ENCODE data around the gene RPL10.

RPL10 gene

DNA sequence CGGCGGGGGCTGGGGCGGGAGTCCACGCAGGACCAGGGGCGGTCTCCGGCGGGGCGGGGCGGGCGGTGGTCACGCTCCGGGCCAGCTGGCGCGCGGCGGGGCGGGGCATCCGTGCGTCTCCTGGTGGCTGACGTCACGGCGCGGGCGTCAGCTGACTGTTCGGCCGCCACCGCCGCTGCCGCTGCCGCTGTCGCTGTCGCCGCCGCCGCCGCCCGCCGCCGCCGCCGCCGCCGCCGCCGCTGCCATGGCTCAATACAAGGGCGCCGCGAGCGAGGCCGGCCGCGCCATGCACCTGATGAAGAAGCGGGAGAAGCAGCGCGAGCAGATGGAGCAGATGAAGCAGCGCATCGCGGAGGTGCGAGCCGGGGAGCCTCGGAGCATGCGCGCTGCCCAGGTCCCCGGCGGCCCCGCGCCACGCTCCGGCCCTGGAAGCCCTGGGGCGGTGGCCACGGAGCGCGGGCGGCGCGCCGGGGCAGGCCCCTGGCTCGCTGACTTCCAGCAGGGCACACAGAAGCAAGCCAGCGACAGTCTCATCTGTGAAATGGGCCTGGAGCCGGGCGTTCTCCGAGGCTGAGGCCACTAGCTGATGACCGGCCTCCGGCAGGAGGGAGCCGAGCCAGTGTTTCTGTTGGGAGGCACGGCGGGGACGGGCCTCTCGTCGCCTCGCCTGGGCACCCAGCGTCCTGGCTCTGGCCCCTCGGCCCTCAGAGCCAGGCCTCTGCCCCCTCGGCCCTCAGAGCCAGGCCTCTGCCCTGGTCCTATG is 46.0 kb downstream of the RPL10 start, which contains the start of gene FAM50A:
TSS of gene FAM50A (plus strand) at position 150 of the 763 bp plus-strand sequence. CDS start at position 245, 95 bp downstream.
- peak; percentile 13 to 54 (median 32) for DNase-seq (ENCODE audit: low read depth in 3 of 3, low spot score in 1 of 3)

DNA sequence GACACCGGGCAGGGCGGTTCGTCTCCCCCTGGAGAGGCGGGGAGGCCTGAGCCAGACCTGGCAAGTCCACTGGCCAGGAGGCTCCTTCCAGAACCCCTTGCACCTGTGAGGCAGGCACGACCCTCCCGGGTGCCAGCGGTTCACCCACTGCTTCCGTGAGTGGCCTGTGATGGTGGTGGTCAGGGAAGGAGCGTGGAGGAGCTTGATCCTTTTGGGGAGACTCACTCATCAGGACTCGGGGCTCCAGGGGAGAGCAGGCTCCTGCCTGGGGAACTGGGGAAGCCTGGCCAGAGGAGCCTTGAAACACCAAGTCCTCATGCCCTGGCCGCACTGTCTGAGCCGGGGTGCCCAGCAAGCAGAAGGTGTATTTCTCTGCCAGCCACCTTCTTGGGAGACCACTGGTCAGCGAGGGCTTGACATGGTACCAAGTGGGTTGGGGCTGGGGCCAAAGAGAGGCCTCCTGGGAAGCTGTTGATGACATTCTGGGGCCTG is 46.6 kb downstream of the RPL10 start:
- no peak for DNase-seq (ENCODE audit: low read depth in 3 of 3, low spot score in 1 of 3)

DNA sequence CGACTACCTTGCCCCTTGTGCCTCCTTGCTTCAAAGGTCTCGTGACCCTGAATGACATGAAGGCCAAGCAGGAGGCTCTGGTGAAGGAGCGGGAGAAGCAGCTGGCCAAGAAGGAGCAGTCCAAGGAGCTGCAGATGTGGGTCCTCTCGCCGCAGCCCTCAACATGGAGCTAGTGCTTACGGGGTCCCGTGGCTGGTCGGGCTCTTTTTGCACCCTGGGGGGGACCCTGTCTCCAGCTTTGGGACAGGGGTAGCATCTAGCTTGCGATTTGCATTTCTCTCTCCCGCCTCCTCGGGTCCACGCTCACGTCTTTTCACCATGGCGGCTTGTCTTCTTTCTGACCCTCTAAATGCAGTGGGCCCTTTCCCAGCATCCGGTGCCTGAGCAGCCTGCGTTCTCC is 47.6 kb downstream of the RPL10 start:
- DNase-seq (ENCODE audit: low read depth in 3 of 3, low spot score in 1 of 3) = no peak

DNA sequence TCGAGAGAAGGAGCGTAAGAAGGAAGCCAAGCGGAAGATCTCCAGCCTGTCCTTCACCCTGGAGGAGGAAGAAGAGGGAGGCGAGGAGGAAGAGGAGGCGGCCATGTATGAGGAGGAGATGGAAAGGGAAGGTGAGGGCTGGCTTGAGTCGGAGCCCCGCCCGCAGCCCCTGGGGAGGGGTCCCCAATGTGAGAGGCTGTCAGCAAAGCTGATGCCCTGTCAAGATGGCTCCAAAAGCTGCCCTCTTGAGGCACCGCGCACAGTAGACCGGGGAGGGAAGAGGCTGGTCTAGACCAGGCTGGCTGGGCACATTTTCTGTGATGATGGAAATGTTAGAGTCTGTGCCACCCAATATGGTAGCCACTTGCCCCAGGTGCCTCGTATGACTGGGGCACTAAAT is 48.3 kb downstream of the RPL10 start:
- no peak for DNase-seq (ENCODE audit: low read depth in 3 of 3, low spot score in 1 of 3)

DNA sequence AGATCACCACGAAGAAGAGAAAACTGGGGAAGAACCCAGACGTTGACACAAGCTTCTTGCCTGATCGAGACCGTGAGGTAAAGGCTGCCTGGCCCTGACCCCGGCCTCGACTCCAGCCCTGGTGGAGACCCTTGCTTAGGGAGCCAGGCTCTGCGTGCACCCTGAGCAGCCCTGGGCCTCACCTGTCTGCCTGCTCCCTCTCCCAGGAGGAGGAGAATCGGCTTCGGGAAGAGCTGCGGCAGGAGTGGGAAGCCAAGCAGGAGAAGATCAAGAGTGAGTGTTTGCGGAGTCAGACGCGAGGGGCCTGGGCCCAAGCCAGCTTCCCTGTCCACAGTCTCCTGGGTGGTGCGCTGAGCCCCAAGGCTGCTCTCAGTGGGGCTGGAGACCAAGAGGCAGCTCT is 50.3 kb downstream of the RPL10 start:
- no peak for DNase-seq (ENCODE audit: low read depth in 3 of 3, low spot score in 1 of 3)

DNA sequence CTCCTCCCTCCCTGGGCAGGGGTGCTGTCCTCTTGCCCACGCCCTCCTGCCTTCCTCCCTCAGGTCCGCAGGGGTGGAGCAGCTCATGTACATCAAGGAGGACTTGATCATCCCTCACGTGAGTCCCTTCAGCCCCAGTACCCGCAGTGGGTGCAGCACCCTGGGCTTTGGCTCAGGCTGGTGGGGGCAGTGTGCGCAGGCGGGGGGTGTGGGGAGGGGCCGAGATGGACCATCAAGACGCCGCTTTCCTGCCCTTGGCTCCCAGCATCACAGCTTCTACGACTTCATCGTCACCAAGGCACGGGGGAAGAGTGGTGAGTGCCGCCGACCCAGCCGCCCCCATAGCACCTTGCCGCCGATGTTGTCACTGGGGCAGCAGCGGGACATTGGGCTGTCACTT is 51.4 kb downstream of the RPL10 start:
- no peak for DNase-seq (ENCODE audit: low read depth in 3 of 3, low spot score in 1 of 3)

DNA sequence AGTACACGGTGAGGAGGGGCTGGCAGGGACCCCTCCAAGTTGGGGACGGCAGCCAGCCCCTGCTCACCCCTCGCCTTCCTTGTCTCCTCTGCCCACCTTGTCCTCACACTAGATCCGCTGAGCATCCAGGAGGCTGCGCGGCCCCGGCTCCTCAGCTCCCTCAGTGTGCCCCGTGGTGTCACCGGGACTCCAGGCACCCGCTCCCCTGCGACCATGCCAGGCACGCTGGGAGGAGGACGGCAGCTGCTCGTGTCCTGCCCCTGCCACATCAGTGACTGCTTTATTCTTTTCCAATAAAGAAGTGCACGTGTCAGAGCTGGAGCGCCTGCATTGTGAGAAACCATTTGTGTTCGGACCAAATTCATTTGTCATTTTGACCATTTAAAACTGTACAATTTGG is 52.1 kb downstream of the RPL10 start:
- DNase-seq (ENCODE audit: low read depth in 3 of 3, low spot score in 1 of 3) = no peak

Measured in stimulated activated CD4-positive, alpha-beta T cell treated with anti-CD3 and anti-CD28 coated beads, TNF-alpha, amount 100 ng/mL, for 1 hour (primary cell).